HG03432 (cell line): ENCODE results near the gene ANKUB1.

ENCODE experiments used
- ATAC-seq: cut with Tn5 transposase; IDR thresholded peaks from one replicate; pipeline ENCODE4 v1.9.1; 2021; ENCODE audit warnings: mild to moderate bottlenecking, moderate library complexity; ENCODE audit not compliant: unreplicated experiment

The ANKUB1 gene

DNA sequence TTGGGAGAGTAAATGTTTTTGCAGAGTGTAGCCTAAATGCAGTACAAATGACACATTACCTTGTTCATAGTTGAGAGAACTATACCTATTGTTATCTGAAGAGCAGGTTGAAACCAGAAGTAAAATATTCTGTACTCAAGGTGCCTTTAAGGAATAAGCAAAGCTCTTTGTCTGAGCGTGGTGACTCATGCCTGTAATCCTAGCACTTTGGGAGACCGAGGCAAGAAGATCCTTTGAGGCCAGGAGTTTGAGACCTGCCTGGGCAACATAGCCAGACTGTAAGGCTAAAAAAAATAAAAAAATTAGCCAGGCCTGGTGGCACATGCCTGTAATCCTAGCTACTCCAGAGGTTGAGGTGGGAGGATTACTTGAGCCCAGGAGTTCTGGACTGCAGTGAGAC lies 18.5 kb upstream of the ANKUB1 start:
- ATAC-seq, result no peak

DNA sequence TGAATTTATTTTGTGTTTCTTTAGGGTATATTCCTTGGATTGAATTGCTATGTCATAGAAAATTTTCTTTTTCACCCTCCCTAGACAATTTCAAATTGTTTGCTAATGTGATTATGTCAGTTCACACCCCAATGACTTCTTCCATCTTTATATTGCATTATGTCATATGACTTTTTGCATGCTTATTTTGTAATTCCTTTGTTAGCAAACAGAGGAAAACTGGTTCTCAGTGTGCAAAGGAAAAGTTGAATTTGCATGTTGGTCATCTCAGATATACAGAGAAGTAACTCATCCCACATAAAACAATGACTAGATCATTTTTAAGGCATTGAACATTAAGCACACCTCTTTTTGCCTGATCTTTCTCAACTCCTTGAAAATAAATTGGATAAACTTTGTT lies 17.3 kb upstream of the ANKUB1 start:
- ATAC-seq, result no peak

GRCh38 chr3:149808209-149808829 lies 16.0 kb upstream of the ANKUB1 start:
- no peak for ATAC-seq

GRCh38 chr3:149806171-149806778 lies 13.9 kb upstream of the ANKUB1 start:
- ATAC-seq, result no peak

GRCh38 chr3:149801639-149802038 lies 9.3 kb upstream of the ANKUB1 start:
- no peak for ATAC-seq

DNA sequence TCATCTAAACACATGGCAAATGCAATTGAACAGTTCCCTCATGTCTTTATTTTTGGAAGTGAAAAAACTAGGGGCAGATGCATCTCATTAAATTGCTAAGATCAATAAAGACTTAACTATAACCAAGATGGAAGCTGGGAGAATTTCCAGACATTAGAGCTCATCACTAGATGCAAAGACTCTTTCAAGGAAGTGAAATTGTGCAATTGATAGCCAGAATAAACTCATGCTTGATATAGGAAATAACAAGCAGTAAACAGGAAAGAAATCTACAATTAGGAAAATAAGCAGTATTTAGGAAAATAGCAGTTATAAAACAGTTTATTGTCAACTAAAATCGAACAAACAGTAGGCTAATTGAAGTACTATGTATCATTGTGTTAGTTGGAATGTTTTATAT lies 8.8 kb upstream of the ANKUB1 start:
- no peak for ATAC-seq

GRCh38 chr3:149800693-149801092 lies 8.3 kb upstream of the ANKUB1 start:
- no peak for ATAC-seq

DNA sequence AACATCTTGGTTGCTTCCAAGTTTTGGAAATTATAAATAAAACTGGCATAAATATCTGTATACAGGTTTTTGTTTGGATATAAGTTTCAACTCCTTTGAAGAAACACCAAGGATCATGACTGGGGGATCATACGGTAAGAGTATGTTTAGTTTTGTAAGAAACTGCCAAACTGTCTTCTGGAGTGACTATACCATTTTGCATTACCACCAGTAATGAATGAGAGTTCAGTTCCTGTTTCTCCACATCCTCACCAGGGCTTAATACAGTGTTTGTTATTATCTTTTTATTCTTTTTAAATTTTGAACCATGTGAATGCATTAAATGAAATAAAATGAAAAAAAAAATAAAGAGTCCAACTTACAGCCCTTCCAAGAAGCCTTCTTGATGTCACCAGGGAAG lies 3.7 kb upstream of the ANKUB1 start:
- ATAC-seq, result no peak

- ATAC-seq, result no peak
These were observed 1.7 kb downstream of the ANKUB1 start for GRCh38 chr3:149790698-149791097.

- ATAC-seq, result no peak
These were observed 2.1 kb downstream of the ANKUB1 start for GRCh38 chr3:149790268-149790667.

DNA sequence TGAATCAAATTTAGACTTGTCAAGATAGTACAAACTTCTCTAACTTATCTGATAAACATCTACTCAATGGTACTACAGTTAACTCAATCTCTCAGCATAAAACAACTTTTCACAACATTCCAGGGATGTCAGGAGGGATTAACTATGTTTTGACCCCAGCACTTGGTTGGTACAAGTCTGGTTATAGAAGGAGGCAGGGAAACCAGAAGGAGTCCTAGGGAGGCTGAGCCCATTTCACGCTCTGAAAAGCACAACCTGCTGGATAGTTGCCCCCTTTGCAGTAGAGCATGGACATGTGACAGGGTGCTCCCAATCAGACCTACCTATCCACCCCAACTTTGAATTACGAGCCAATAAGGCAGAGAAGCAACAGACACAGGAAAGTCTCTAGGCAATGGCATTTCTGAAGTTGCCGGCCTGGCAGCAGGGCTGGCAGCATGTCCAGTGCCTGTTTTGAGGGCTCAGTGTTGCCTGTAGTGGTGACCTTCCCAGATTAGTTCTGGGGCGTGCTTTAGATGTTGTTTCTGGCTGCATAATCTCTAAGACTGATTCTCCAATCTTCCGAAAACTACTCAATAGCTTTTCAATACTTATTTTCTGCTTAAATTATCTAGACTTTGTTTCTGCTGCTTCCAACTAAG lies 8.2 kb downstream of the ANKUB1 start:
- ATAC-seq, result no peak

- no peak for ATAC-seq
These were observed 8.8 kb downstream of the ANKUB1 start for GRCh38 chr3:149783576-149783975.

GRCh38 chr3:149781741-149782140 lies 10.6 kb downstream of the ANKUB1 start:
- no peak for ATAC-seq

- ATAC-seq, result no peak
These were observed 11.1 kb downstream of the ANKUB1 start for GRCh38 chr3:149781211-149781610.

DNA sequence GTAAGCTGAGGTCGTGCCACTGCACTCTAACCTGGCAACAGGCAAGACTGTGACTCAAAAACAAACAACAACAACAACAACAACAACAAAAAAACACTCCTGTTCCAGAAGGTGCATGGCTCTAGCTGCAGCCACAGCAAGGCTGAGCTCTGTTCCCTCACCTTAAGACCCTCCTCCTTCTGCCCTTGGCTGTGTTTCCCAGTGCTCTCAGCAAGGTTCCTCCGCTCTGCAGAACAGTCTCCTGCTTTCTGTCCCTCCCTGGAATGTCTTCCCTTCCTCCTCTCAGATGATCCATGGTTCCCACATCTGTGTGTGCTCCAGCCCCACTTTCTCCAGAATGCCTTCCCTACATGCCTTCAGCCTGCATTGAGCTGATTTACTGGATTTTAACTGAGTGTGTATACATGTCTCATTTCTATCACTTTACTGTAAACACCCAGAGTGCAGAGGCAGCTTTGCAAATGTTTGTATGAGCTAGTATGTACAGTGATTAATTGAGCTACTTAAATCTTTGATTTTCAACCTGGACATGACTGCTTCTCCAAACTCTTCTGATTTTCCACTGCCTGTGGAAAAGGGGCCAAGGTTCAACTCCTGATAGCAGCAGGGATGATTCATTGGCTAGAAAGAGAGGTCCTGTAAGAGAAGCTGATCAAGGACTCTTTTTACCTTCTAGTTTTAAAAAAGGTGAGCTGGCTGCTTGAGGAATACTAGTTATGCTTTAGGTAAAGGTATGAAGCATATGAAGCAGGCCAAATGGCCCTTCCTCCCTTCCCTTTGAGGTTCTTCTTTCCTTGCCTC lies 14.7 kb downstream of the ANKUB1 start:
- no peak for ATAC-seq

- ATAC-seq, result no peak
These were observed 16.2 kb downstream of the ANKUB1 start for GRCh38 chr3:149776170-149776569.

DNA sequence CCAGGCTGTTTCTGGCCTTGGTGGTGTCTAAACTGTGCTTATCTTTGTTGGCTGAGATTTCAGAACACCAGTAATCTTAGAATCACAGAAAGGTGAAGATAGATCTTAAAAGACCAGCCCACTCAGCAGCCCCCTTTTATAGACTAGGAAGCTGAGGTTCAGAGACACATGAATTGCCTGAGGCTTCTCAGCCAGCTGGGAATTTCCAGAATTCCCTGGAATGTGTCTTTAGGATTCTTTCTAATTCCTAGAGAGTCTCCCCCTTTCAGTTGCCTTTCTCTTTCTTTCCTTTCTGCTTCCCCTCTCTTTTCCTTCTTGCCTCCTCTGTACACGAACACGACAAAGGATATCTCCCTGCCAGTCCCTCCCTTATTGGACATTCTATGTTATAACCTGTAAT lies 19.5 kb downstream of the ANKUB1 start:
- no peak for ATAC-seq

GRCh38 chr3:149771652-149772271 lies 20.6 kb downstream of the ANKUB1 start:
- ATAC-seq, result peak; percentile 71

DNA sequence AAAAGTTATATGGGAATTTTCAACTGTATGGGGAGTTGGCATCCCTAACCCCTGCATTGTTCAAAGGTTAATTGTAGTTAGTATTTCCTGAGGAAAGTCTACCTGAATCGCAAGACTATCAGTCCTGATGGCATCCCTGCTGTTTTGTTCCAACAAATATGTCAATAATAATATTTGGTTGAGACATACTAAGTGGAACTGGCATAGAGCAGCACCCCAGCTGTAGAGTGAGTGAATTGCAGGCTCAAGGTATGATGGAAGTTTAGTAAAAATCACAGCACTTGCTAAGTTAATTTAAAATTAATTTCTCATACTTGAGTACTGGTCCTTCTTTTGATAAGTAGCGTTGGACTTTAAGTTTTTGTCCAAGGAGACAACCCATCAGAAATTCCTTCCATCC lies 22.1 kb downstream of the ANKUB1 start:
- ATAC-seq, result no peak

GRCh38 chr3:149768704-149769103 lies 23.6 kb downstream of the ANKUB1 start:
- no peak for ATAC-seq

DNA sequence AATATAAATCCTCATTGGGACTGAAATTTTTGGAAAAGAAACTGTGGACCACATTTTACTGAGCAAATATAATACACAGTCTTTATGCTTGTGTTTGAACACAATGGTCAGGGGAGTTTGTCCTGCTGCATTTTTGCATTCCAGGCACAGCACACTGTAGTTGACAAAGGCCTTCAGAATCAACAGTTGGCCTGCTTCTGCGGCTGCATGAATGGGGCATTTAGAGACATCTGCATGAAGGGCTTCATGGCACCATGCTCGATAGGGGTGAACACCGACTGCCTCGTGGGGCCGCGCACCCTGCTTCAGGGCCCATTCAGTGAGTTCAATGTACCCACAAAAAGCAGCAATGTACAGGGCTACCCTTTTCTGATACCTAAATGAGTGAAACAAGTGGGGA lies 24.6 kb downstream of the ANKUB1 start:
- no peak for ATAC-seq
